Gastrocnemius medialis (tissue), 4 donors: ENCODE results near the gene GASK1A.

ENCODE experiments used
- POLR2A ChIP-seq, 2 donors: fragments of 450-650 bp; IDR thresholded peaks; one replicate each; pipeline ENCODE4 v1.6.1; 2017; ENCODE audit warnings: antibody characterized with exemption in 2 of 2, mild to moderate bottlenecking in 2 of 2, moderate library complexity in 2 of 2
- TF ChIP-seq, protein P1 (sequence below), 5 experiments: fragments of 450-650 bp in 3 of 5; fragments of 200-600 bp in 2 of 5; sonication (generic) in 2 of 5; IDR thresholded peaks in 4 of 5; conservative IDR thresholded peaks in 1 of 5; 1 replicate in 4 of 5; 2 replicates in 1 of 5; pipeline ENCODE4 v1.5.1; 2016 to 2019; ENCODE audit warnings: antibody characterized with exemption in 5 of 5, mild to moderate bottlenecking in 3 of 5, moderate library complexity in 3 of 5

DNA sequence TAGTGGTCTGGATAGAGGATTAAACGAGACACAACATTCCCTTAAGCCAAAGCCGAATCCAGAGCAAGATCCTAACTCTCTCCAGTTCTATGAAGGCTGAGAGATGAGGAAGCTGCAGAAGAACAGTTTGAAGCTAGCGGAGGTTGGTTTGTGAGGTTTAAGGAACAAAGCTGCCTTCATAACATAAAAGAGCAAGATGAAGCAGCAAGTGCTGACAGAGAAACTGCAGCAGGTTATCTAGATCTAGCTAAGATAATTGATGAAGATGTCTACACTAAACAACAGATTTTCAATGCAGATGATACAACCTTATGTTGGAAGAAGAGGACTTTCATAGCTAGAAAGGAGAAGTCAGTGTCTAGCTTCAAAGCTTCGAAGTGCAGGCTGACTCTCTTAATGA, 14.8 kb upstream of the GASK1A start:
- TF ChIP-seq, protein P1, sequence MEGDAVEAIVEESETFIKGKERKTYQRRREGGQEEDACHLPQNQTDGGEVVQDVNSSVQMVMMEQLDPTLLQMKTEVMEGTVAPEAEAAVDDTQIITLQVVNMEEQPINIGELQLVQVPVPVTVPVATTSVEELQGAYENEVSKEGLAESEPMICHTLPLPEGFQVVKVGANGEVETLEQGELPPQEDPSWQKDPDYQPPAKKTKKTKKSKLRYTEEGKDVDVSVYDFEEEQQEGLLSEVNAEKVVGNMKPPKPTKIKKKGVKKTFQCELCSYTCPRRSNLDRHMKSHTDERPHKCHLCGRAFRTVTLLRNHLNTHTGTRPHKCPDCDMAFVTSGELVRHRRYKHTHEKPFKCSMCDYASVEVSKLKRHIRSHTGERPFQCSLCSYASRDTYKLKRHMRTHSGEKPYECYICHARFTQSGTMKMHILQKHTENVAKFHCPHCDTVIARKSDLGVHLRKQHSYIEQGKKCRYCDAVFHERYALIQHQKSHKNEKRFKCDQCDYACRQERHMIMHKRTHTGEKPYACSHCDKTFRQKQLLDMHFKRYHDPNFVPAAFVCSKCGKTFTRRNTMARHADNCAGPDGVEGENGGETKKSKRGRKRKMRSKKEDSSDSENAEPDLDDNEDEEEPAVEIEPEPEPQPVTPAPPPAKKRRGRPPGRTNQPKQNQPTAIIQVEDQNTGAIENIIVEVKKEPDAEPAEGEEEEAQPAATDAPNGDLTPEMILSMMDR (IDR thresholded peaks at IDR 0.05 in 4 of 5, conservative IDR thresholded peaks at IDR 0.05 in 1 of 5), result no peak
- TF ChIP-seq POLR2A (IDR thresholded peaks at IDR 0.05), result no peak
